Ascending aorta (tissue), 2 donors: ENCODE measurements around the gene NCOA7. TPM values are rescaled to one million over a fixed set of nuclear protein-coding genes. Genes with fewer than 3 reads are reported as not detected.

ENCODE experiments used
- DNase-seq, 2 donors: peaks; one replicate each; pipeline ENCODE4 v3.0.0-alpha.2; 2019; ENCODE audit warnings: low spot score in 2 of 2
- H3K27ac ChIP-seq, 2 donors: fragments of 200-600 bp; sonication (generic); one replicate each; pipeline ENCODE4 v1.5.1; 2016 to 2017; ENCODE audit warnings: mild to moderate bottlenecking in 1 of 2
- H3K27me3 ChIP-seq: fragments of 200-600 bp; sonication (generic); one replicate; pipeline ENCODE4 v1.5.1; 2017
- H3K36me3 ChIP-seq, 2 donors: fragments of 200-600 bp; sonication (generic); one replicate each; pipeline ENCODE4 v1.5.1; 2016
- H3K4me1 ChIP-seq, 2 donors: fragments of 200-600 bp; sonication (generic); one replicate each; pipeline ENCODE4 v1.5.1; 2016 to 2017; ENCODE audit warnings: mild to moderate bottlenecking in 1 of 2
- H3K4me3 ChIP-seq, 2 donors: fragments of 200-600 bp; sonication (generic); one replicate each; pipeline ENCODE4 v1.5.1; 2016 to 2017; ENCODE audit warnings: mild to moderate bottlenecking in 1 of 2
- H3K9me3 ChIP-seq, 2 donors: fragments of 200-600 bp; sonication (generic); one replicate each; pipeline ENCODE4 v1.5.1; 2016
- intact Hi-C: fragments of 100-400 bp; cut with DNase I; formaldehyde crosslinking; loops from one replicate; pipeline ENCODE4 v1.15.1; 2023
- total RNA-seq: library from RNA; depleted of rRNA; stranded (reverse); fragments of >200 nt; gene quantifications from one replicate; pipeline ENCODE4 v1.1.0, GENCODE V29; 2016
- TF ChIP-seq, protein P1 (sequence below), 3 experiments: fragments of 200-600 bp in 2 of 3; fragments of 450-650 bp in 1 of 3; sonication (generic) in 2 of 3; IDR thresholded peaks; one replicate each; pipeline ENCODE4 v1.5.1; 2016 to 2019; ENCODE audit warnings: antibody characterized with exemption in 3 of 3, mild to moderate bottlenecking in 1 of 3, moderate library complexity in 1 of 3

The NCOA7 gene
- total RNA-seq, 1 donor from 2014 or later: 37.4 TPM

DNA sequence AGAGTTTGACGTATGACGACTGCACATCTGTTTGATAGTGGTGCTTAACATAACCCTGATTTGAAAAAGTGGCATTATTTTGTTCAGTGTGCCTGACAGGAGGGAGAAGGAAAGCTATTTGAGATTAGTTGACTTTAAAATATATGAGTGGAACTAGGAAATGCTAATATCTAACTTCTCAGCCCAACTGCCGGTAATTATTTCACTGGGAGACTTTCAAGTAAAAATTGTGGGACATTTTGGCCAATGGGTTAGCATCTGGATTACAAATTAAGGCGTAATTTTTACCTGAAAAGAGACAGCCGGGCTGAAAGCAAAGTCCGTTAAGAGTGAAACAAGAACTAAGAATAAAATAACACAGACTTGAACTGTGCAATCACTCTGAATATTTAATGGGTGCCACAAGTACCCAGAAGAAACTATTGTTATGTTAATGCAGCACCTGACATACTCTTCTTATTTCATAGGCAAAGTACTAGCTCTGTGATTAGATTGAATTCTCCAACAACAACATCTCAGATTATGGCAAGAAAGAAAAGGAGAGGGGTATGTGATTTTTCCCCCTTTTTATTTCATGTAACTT lies 39.3 kb upstream of the NCOA7 start:
- Histone ChIP-seq H3K4me3 (peak overlapping the region; percentile 79 to 81), H3K9me3 (no peaks in the 10 kb centered on the region), H3K27me3 (no peaks in the 10 kb centered on the region), H3K36me3 (no peaks in the 10 kb centered on the region), H3K4me1 (peaks cover 5 to 23% of the 10 kb centered on the region in 2 donors), H3K27ac (peak overlapping the region; percentile 95 to 96)
- intact Hi-C loops: no loop called here
- TF ChIP-seq, protein P1, sequence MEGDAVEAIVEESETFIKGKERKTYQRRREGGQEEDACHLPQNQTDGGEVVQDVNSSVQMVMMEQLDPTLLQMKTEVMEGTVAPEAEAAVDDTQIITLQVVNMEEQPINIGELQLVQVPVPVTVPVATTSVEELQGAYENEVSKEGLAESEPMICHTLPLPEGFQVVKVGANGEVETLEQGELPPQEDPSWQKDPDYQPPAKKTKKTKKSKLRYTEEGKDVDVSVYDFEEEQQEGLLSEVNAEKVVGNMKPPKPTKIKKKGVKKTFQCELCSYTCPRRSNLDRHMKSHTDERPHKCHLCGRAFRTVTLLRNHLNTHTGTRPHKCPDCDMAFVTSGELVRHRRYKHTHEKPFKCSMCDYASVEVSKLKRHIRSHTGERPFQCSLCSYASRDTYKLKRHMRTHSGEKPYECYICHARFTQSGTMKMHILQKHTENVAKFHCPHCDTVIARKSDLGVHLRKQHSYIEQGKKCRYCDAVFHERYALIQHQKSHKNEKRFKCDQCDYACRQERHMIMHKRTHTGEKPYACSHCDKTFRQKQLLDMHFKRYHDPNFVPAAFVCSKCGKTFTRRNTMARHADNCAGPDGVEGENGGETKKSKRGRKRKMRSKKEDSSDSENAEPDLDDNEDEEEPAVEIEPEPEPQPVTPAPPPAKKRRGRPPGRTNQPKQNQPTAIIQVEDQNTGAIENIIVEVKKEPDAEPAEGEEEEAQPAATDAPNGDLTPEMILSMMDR (IDR thresholded peaks at IDR 0.05): no peak
- DNase-seq: no peak

DNA sequence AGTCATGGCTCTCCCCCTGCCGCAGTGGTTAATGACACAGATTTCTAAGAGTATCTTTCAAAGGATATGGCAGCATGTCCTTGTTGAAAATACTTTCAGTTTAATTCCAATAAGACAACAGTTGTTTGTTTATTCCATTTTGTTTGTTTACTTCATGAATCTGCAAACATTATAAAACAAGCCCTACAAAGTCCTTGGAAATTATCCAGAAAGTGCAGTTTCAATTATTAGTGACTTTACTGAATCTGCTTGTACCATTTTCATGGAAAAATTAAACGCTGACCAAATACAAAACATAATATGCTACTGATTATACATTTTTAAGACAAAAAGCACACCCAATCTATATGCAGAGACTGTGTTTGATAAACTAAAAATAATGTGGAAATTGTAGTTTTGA lies 38.0 kb upstream of the NCOA7 start:
- intact Hi-C loops: no loop called here
- Histone ChIP-seq H3K4me3 (peak overlapping the region; percentile 35 to 79), H3K9me3 (no peaks in the 10 kb centered on the region), H3K27ac (peak overlapping the region; percentile 95 to 96), H3K27me3 (no peaks in the 10 kb centered on the region), H3K36me3 (no peaks in the 10 kb centered on the region), H3K4me1 (peaks cover 5 to 33% of the 10 kb centered on the region in 2 donors)
- DNase-seq: no peak
- TF ChIP-seq, protein P1 (IDR thresholded peaks at IDR 0.05): no peak

DNA sequence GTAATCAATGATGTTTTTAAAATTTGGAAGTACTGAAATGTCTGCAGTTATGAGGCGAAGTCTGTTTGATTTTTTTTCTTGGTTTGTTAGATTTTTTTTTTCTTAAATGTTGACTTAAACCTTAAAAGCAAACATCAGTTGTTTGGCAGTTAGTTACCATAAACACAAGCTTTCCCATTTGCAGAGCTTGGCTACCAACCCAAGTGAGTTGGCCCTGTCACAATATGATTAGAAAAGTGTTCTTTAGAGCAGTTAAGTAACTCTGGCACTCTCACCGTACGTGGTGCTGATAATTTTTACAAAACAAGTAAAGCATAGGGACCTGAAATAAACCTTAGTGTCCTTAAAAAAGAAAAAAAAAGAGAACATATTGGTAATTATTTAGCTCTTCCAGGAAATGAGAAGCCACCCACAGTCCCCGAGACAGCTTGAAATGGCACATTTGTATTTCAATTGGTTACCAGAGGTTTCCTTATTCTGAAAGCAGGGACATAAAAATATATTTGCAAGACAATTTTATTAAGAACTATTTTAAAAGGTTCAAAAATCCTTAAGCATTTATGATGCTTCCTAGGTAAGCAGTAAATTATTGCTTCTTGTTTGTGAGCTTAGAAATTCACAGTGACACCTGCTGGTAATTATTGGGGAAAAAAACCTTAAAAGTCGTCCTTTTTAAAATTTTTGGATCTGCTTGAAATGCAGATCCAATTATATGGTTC lies 37.4 kb upstream of the NCOA7 start:
- Histone ChIP-seq H3K27ac (peak overlapping the region; percentile 95 to 96), H3K4me1 (peaks cover 5 to 37% of the 10 kb centered on the region in 2 donors), H3K27me3 (no peaks in the 10 kb centered on the region), H3K9me3 (no peaks in the 10 kb centered on the region), H3K36me3 (no peaks in the 10 kb centered on the region), H3K4me3 (peak overlapping the region; percentile 35 to 79)
- intact Hi-C loops: no loop called here
- DNase-seq: no peak
- TF ChIP-seq, protein P1 (IDR thresholded peaks at IDR 0.05): peak; percentile 18 to 57 (median 24)

DNA sequence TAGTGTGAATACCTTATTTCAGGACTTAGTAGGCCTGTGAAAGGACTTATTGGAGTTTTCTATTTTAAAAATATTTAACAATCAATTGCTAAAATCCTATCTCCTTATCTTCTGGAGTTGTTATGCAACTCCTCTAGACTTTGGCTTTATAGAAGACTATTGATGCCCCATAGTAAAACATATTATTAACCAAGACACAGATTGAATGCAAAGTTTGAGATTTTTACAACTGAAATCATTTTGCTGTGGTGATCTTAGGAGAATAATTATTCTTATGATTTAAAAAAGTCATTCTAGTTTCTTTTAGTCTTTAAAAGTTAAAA lies 36.9 kb upstream of the NCOA7 start:
- TF ChIP-seq, protein P1 (IDR thresholded peaks at IDR 0.05): no peak
- Histone ChIP-seq H3K4me3 (peak overlapping the region in 1 of 2 donors; percentile 79), H3K9me3 (no peaks in the 10 kb centered on the region), H3K27me3 (no peaks in the 10 kb centered on the region), H3K4me1 (peaks cover 7 to 41% of the 10 kb centered on the region in 2 donors), H3K36me3 (peaks cover 0 to under 1% of the 10 kb centered on the region in 2 donors), H3K27ac (peak overlapping the region; percentile 95 to 96)
- DNase-seq: no peak
- intact Hi-C loops: no loop called here

DNA sequence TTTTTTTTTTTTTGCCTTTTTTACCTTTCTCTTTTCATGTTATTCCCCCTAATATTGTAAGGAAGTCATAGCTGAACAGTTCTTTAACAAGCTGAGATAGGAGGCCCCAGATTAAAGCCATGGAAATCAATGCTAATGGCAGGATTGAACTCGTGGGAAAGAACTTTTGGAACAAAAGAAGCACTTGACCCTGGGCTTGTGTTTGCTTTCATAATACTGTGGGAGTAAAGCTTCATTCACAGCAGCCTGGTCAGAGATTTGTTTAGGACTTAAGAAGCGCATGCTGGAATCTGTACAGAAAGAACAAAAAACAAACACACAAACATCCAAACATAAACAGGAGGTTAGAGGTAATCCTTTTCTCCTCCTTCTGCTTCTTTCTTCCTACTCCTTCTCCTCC lies 36.2 kb upstream of the NCOA7 start:
- intact Hi-C loops: no loop called here

More for the DNA sequence above, 36.2 kb upstream of the NCOA7 start:
- Histone ChIP-seq H3K9me3 (no peaks in the 10 kb centered on the region), H3K27me3 (no peaks in the 10 kb centered on the region), H3K4me1 (peaks cover 13 to 47% of the 10 kb centered on the region in 2 donors), H3K27ac (peak overlapping the region; percentile 95 to 96), H3K36me3 (peaks cover 6 to 7% of the 10 kb centered on the region in 2 donors), H3K4me3 (peak overlapping the region in 1 of 2 donors; percentile 79)
- DNase-seq: no peak
- TF ChIP-seq, protein P1 (IDR thresholded peaks at IDR 0.05): no peak
